Keratinocyte (primary cell): Measurements from ENCODE around the gene PRG3. TPM values are rescaled to one million over a fixed set of nuclear protein-coding genes. Genes with fewer than 3 reads are reported as not detected.

Source experiments
- DNase-seq: peaks from one replicate; pipeline ENCODE4 v3.0.0-alpha.2; 2011; ENCODE audit warnings: low read depth, missing footprints, low spot score
- FAIRE-seq: peaks from 2 replicates; lab custom pipeline; 2011; peaks lifted over from hg19 to GRCh38; lab: Jason Lieb, UNC
- H2AFZ ChIP-seq: 2 replicates; pipeline ENCODE4 v1.6.0; 2012; ENCODE audit warnings: low read length, control low read depth, inconsistent platforms; ENCODE audit not compliant: control insufficient read depth
- H3K27ac ChIP-seq: 2 replicates; pipeline ENCODE4 v1.5.1; 2011; ENCODE audit warnings: low read length; ENCODE audit not compliant: control insufficient read depth, insufficient read depth
- H3K27me3 ChIP-seq: 3 replicates; pipeline ENCODE4 v1.6.0; 2011; ENCODE audit warnings: low read length; ENCODE audit not compliant: control insufficient read depth, insufficient read depth; ENCODE audit errors: extremely low read depth
- H3K36me3 ChIP-seq, 2 experiments: 2 replicates in 1 of 2; 3 replicates in 1 of 2; pipeline ENCODE4 v1.5.1; 2011; ENCODE audit warnings: low read length in 2 of 2, mild to moderate bottlenecking in 1 of 2; ENCODE audit not compliant: control insufficient read depth in 2 of 2, insufficient read depth in 2 of 2; ENCODE audit errors: extremely low read depth in 1 of 2
- H3K4me1 ChIP-seq: 3 replicates; pipeline ENCODE4 v1.5.1; 2011; ENCODE audit warnings: low read length; ENCODE audit not compliant: control insufficient read depth, insufficient read depth; ENCODE audit errors: extremely low read depth
- H3K4me2 ChIP-seq: 3 replicates; pipeline ENCODE4 v1.6.0; 2011; ENCODE audit warnings: low read depth, low read length; ENCODE audit not compliant: control insufficient read depth, insufficient read depth; ENCODE audit errors: extremely low read depth
- H3K4me3 ChIP-seq, 3 experiments: fragments of 200-600 bp in 1 of 3; sonication (generic) in 1 of 3; 2 replicates in 2 of 3; 3 replicates in 1 of 3; pipeline ENCODE4 v1.5.1; 2011 to 2016; ENCODE audit warnings: low read length in 3 of 3, mild to moderate bottlenecking in 3 of 3, control low read depth in 2 of 3, inconsistent platforms in 1 of 3, low read depth in 1 of 3, mixed read lengths in 1 of 3, mixed run types in 1 of 3, moderate library complexity in 1 of 3; ENCODE audit not compliant: control insufficient read depth in 2 of 3, insufficient read depth in 2 of 3; ENCODE audit errors: extremely low read depth in 1 of 3
- H3K79me2 ChIP-seq: 2 replicates; pipeline ENCODE4 v1.6.0; 2012; ENCODE audit warnings: low read length; ENCODE audit not compliant: control insufficient read depth, insufficient read depth
- H3K9ac ChIP-seq: 3 replicates; pipeline ENCODE4 v1.6.0; 2011; ENCODE audit warnings: low read length; ENCODE audit not compliant: control insufficient read depth, insufficient read depth; ENCODE audit errors: extremely low read depth
- H3K9me1 ChIP-seq: 3 replicates; pipeline ENCODE4 v1.6.0; 2011; ENCODE audit warnings: low read length; ENCODE audit not compliant: control insufficient read depth, insufficient read depth; ENCODE audit errors: extremely low read depth
- H3K9me3 ChIP-seq: 2 replicates; pipeline ENCODE4 v1.5.1; 2012; ENCODE audit warnings: low read depth, low read length; ENCODE audit not compliant: control insufficient read depth
- H4K20me1 ChIP-seq: 3 replicates; pipeline ENCODE4 v1.6.0; 2011; ENCODE audit warnings: low read length; ENCODE audit not compliant: control insufficient read depth, insufficient read depth; ENCODE audit errors: extremely low read depth
- EZH2 ChIP-seq: IDR thresholded peaks from one replicate; pipeline ENCODE4 v1.6.1; 2012; ENCODE audit warnings: inconsistent platforms, mild to moderate bottlenecking, low read length, moderate library complexity
- dilution Hi-C: fragments of 300-500 bp; cut with MboI; formaldehyde crosslinking; loops from one replicate; pipeline ENCODE4 v1.7.0; 2020; ENCODE audit warnings: low sequenced_read_pairs; ENCODE audit not compliant: extremely low pct_ligation_motif_present
- polyA plus RNA-seq, 5 experiments: library from polyadenylated mRNA; depleted of rRNA in 3 of 5; stranded (reverse) in 3 of 5; stranded (forward) in 1 of 5; unstranded in 1 of 5; fragments of >200 nt; gene quantifications; 1 replicate in 1 of 5; 2 replicates in 3 of 5; 3 replicates in 1 of 5; pipeline versions ENCODE4 v1.2.1 to v1.2.3, GENCODE V29; 2011 to 2012; ENCODE audit warnings: missing spikeins in 2 of 5, low read depth in 1 of 5, low replicate concordance in 1 of 5
- TF ChIP-seq, protein P1 (sequence below), 3 experiments: IDR thresholded peaks in 1 of 3; conservative IDR thresholded peaks in 1 of 3; optimal IDR thresholded peaks in 1 of 3; 2 replicates in 2 of 3; 3 replicates in 1 of 3; pipeline versions ENCODE3 to v1.5.1; 2011; ENCODE audit warnings: low read length in 3 of 3, mild to moderate bottlenecking in 3 of 3, moderate library complexity in 2 of 3, control low read depth in 1 of 3, inconsistent platforms in 1 of 3; ENCODE audit not compliant: insufficient read depth in 2 of 3; ENCODE audit errors: extremely low read depth in 1 of 3

The PRG3 gene
- polyA plus RNA-seq, 1 donor (not counting 4 experiments of a cell fraction or from before 2014, with no cell fraction given): not detected

DNA sequence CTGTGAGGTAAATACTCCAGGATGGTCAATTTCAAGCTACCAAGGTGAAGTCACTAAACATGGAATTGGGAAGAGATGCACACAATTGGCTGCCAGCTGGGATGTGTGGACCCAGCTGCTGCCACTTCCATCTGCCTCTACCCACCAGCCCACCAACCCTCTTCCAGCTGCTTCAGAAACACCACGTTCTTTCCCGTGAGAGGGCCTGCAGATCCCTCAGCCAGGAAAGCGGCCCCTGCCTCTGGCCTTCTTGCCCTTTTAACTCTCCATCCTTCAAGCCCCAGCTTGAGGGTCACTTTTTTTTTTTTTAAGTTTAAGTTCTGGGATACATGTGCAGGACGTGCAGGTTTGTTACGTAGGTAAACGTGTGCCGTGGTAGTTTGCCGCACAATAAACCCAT, 20.0 kb downstream of the PRG3 start:
- Histone ChIP-seq H3K4me2 (no peak overlapping the region), H3K36me3 (no peaks in the 10 kb centered on the region), H3K79me2 (no peaks in the 10 kb centered on the region), H2AFZ (no peak overlapping the region), H3K9me1 (no peaks in the 10 kb centered on the region), H3K9ac (no peak overlapping the region), H3K27ac (no peak overlapping the region), H4K20me1 (no peaks in the 10 kb centered on the region), H3K27me3 (no peaks in the 10 kb centered on the region), H3K4me3 (no peak overlapping the region), H3K4me1 (peaks cover 21% of the 10 kb centered on the region), H3K9me3 (no peaks in the 10 kb centered on the region)
- no peak for DNase-seq
- no peak for FAIRE-seq
- TF ChIP-seq EZH2: no peak
- dilution Hi-C loops: no loop called here

DNA sequence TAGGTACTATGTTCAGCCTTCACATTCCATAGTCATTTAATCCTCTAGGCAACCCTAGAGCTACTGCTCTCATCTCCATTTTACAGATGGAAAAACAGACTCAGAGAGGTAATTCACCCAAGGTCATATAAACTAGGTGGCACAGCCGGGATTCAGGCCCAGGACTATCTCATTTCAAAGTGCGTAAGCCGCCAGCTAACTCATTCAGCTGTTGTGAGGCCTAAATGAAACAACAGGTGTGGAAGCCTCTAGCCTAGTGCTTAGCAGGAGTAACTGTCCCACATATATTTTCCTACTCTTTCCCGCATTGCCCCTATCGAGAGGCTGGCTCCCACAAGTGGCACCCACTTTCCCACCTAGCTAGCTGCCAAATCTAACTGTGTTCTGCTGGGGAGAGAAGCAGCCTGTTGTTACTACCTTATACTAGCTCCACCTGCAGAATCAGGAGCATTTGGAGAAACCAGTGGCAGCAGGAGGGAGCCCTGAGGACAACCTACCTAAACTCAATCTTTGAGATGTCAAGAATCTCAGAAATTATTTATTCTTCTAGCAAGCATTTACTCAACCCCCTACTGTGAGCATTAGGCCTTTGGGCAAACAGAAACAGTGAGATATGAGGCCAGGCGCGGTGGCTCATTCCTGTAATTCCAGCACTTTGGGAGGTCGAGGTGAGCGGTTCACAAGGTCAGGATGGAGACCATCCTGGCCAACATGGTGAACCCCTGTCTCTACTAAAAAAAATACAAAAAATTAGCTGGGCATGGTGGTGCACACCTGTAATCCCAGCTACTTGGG, 20.9 kb downstream of the PRG3 start:
- no peaks in the 10 kb centered on the region for H4K20me1 ChIP-seq
- no peak for TF ChIP-seq EZH2
- TF ChIP-seq, protein P1, sequence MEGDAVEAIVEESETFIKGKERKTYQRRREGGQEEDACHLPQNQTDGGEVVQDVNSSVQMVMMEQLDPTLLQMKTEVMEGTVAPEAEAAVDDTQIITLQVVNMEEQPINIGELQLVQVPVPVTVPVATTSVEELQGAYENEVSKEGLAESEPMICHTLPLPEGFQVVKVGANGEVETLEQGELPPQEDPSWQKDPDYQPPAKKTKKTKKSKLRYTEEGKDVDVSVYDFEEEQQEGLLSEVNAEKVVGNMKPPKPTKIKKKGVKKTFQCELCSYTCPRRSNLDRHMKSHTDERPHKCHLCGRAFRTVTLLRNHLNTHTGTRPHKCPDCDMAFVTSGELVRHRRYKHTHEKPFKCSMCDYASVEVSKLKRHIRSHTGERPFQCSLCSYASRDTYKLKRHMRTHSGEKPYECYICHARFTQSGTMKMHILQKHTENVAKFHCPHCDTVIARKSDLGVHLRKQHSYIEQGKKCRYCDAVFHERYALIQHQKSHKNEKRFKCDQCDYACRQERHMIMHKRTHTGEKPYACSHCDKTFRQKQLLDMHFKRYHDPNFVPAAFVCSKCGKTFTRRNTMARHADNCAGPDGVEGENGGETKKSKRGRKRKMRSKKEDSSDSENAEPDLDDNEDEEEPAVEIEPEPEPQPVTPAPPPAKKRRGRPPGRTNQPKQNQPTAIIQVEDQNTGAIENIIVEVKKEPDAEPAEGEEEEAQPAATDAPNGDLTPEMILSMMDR (optimal IDR thresholded peaks at IDR 0.05 in 1 of 3, IDR thresholded peaks at IDR 0.05 in 1 of 3, conservative IDR thresholded peaks at IDR 0.05 in 1 of 3; ENCODE audit: extremely low read depth in 1 of 3, insufficient read depth in 2 of 3, low read length in 3 of 3): no peak
- no peak overlapping the region for H3K9ac ChIP-seq
- H3K4me2 ChIP-seq: no peak overlapping the region
- H3K27ac ChIP-seq: no peak overlapping the region
- H3K9me1 ChIP-seq: no peaks in the 10 kb centered on the region
- dilution Hi-C loops: no loop called here
- H2AFZ ChIP-seq: no peak overlapping the region
- H3K79me2 ChIP-seq: no peaks in the 10 kb centered on the region
- H3K36me3 ChIP-seq: no peaks in the 10 kb centered on the region
- no peaks in the 10 kb centered on the region for H3K9me3 ChIP-seq
- no peaks in the 10 kb centered on the region for H3K27me3 ChIP-seq
- H3K4me3 ChIP-seq: no peak overlapping the region
- H3K4me1 ChIP-seq: peaks cover 21% of the 10 kb centered on the region
- DNase-seq (no peak), FAIRE-seq (no peak)
